ENCODE results near the gene IGF2BP3.

- TF ChIP-seq CTCF (IDR thresholded peaks at IDR 0.05) (no peak), POLR2A (IDR thresholded peaks at IDR 0.05) (no peak)
Measured at GRCh38 chr7:23472956-23473843, 2.9 kb upstream of the IGF2BP3 start.
